Measurements from ENCODE around the gene GALK2.

- no peak for TF ChIP-seq CTCF (IDR thresholded peaks at IDR 0.05)
- TF ChIP-seq SIN3A (IDR thresholded peaks at IDR 0.05; ENCODE audit: borderline replicate concordance, insufficient read depth, low read depth, low read length), result no peak
- TF ChIP-seq REST (IDR thresholded peaks at IDR 0.05; ENCODE audit: insufficient read depth in 1 of 2, low read depth in 2 of 2, low read length in 1 of 2), result no peak
These were observed 57.6 kb downstream of the GALK2 start for GRCh38 chr15:49227602-49228001.

Measured in Panc1 (cell line).